Panc1 (cell line): ENCODE results near the gene LCORL. TPM values are rescaled to one million over a fixed set of nuclear protein-coding genes. Genes with fewer than 3 reads are reported as not detected.
A peak's percentile ranks its signal among the peaks of the same experiment; 100 is the strongest.

Source experiments
- ATAC-seq: fragments of 200-7000 bp; cut with Tn5 transposase; 2 replicates; pipeline ENCODE4 v1.9.1; 2020; ENCODE audit warnings: mild to moderate bottlenecking, moderate library complexity
- BruUV-seq: library from RNA; stranded (reverse); fragments of 400-500 nt; replicated peaks from 2 replicates; lab custom pipeline; 2021; lab: Mats Ljungman, UMichigan
- CTCF ChIA-PET: fragments of 300-600 bp; sonication (Branson Sonifier 250); formaldehyde crosslinking; loops from one replicate; lab custom pipeline; 2022; ENCODE audit warnings: antibody characterized with exemption; lab: Charles Lee
- POLR2A ChIA-PET: fragments of 300-600 bp; sonication (Branson Sonifier 250); formaldehyde crosslinking; loops from one replicate; lab custom pipeline; 2022; ENCODE audit warnings: antibody characterized with exemption; lab: Charles Lee
- DNase-seq: peaks from one replicate; pipeline ENCODE4 v3.0.0-alpha.2; 2010; ENCODE audit warnings: low read depth, low spot score
- H3K27ac ChIP-seq: 2 replicates; pipeline ENCODE4 v1.5.1; 2011; ENCODE audit warnings: mild to moderate bottlenecking, low read length, inconsistent platforms
- H3K27me3 ChIP-seq: fragments of 200-500 bp; sonication (Bioruptor generic); 2 replicates; pipeline ENCODE4 v1.6.0; 2014; ENCODE audit warnings: low read length, inconsistent platforms; ENCODE audit not compliant: control insufficient read depth, insufficient read depth
- H3K36me3 ChIP-seq: fragments of 200-500 bp; sonication (Bioruptor generic); 2 replicates; pipeline ENCODE4 v1.5.1; 2014; ENCODE audit warnings: inconsistent platforms, mild to moderate bottlenecking, low read length, moderate library complexity; ENCODE audit not compliant: control insufficient read depth, insufficient read depth
- H3K4me1 ChIP-seq: 2 replicates; pipeline ENCODE4 v1.5.1; 2011; ENCODE audit warnings: inconsistent platforms, mild to moderate bottlenecking, low read length, moderate library complexity; ENCODE audit not compliant: control insufficient read depth, insufficient read depth
- H3K4me3 ChIP-seq, 2 experiments: 2 replicates each; pipeline ENCODE4 v1.5.1; 2011 to 2012; ENCODE audit warnings: low read depth in 2 of 2, low read length in 2 of 2, mild to moderate bottlenecking in 2 of 2, inconsistent platforms in 1 of 2, moderate library complexity in 1 of 2
- H3K9me3 ChIP-seq: fragments of 200-500 bp; sonication (Bioruptor generic); 2 replicates; pipeline ENCODE4 v1.5.1; 2014; ENCODE audit warnings: low read depth, mild to moderate bottlenecking, inconsistent platforms, low read length, moderate library complexity; ENCODE audit not compliant: control insufficient read depth, insufficient read depth
- POLR2AphosphoS5 ChIP-seq: IDR thresholded peaks from 2 replicates; pipeline ENCODE4 v1.6.1; 2012; ENCODE audit warnings: mild to moderate bottlenecking, low read depth, low read length, moderate library complexity
- SIN3A ChIP-seq: IDR thresholded peaks from 2 replicates; pipeline ENCODE4 v1.6.1; 2012; ENCODE audit warnings: low read depth, mild to moderate bottlenecking, low read length, moderate library complexity, borderline replicate concordance; ENCODE audit not compliant: insufficient read depth
- TCF7L2 ChIP-seq: IDR thresholded peaks from 2 replicates; pipeline ENCODE4 v1.6.1; 2011; ENCODE audit warnings: mild to moderate bottlenecking, low read depth, low read length, inconsistent platforms
- in situ Hi-C: cut with HindIII; loops from 2 replicates; pipeline ENCODE4 v1.10.0; 2016; ENCODE audit warnings: low sequenced_read_pairs, low pct_unique_long_range_greater_than_20kb
- intact Hi-C: fragments of 100-400 bp; cut with micrococcal nuclease; formaldehyde crosslinking; loops from one replicate; pipeline ENCODE4 v1.10.0; 2022; ENCODE audit not compliant: unreplicated experiment
- total RNA-seq: library from RNA; stranded (reverse); gene quantifications from one replicate; pipeline ENCODE4 v1.2.1, GENCODE V29; 2021; ENCODE audit not compliant: unreplicated experiment
- TF ChIP-seq, protein P1 (sequence below): fragments of 450-650 bp; IDR thresholded peaks from 2 replicates; pipeline ENCODE4 v1.5.1; 2017; ENCODE audit warnings: mild to moderate bottlenecking
- TF ChIP-seq, protein P2 (sequence below), 2 experiments: IDR thresholded peaks; 2 replicates each; pipeline ENCODE4 v1.6.1; 2011 to 2012; ENCODE audit warnings: low read depth in 2 of 2, control low read depth in 1 of 2, low read length in 1 of 2, mild to moderate bottlenecking in 1 of 2, moderate library complexity in 1 of 2; ENCODE audit not compliant: insufficient read depth in 1 of 2

LCORL gene
- total RNA-seq, 1 experiment from 2014 or later: 17.5 TPM

DNA sequence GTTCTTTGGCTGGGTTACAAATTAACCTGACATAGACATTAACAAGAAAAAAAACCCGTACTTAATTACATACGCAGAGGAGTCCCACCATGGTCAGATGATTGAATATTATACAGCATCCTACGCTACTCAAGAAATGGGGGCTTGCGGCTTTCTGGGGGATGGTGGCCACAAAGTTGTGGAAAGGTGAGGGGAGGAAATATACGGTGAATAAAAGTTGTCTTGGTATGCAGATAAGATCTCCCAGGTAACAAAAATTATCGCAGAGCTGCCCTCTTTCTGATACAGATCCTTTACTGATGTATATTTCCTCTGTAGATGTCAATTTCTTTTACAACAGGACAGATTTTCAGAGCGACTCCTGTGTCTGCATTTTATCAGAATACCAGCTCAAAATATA, 211.9 kb downstream of the LCORL start:
- TF ChIP-seq POLR2AphosphoS5 (no peak), TCF7L2 (no peak), SIN3A (no peak)
- TF ChIP-seq, protein P1, sequence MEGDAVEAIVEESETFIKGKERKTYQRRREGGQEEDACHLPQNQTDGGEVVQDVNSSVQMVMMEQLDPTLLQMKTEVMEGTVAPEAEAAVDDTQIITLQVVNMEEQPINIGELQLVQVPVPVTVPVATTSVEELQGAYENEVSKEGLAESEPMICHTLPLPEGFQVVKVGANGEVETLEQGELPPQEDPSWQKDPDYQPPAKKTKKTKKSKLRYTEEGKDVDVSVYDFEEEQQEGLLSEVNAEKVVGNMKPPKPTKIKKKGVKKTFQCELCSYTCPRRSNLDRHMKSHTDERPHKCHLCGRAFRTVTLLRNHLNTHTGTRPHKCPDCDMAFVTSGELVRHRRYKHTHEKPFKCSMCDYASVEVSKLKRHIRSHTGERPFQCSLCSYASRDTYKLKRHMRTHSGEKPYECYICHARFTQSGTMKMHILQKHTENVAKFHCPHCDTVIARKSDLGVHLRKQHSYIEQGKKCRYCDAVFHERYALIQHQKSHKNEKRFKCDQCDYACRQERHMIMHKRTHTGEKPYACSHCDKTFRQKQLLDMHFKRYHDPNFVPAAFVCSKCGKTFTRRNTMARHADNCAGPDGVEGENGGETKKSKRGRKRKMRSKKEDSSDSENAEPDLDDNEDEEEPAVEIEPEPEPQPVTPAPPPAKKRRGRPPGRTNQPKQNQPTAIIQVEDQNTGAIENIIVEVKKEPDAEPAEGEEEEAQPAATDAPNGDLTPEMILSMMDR: no peak
- TF ChIP-seq, protein P2, sequence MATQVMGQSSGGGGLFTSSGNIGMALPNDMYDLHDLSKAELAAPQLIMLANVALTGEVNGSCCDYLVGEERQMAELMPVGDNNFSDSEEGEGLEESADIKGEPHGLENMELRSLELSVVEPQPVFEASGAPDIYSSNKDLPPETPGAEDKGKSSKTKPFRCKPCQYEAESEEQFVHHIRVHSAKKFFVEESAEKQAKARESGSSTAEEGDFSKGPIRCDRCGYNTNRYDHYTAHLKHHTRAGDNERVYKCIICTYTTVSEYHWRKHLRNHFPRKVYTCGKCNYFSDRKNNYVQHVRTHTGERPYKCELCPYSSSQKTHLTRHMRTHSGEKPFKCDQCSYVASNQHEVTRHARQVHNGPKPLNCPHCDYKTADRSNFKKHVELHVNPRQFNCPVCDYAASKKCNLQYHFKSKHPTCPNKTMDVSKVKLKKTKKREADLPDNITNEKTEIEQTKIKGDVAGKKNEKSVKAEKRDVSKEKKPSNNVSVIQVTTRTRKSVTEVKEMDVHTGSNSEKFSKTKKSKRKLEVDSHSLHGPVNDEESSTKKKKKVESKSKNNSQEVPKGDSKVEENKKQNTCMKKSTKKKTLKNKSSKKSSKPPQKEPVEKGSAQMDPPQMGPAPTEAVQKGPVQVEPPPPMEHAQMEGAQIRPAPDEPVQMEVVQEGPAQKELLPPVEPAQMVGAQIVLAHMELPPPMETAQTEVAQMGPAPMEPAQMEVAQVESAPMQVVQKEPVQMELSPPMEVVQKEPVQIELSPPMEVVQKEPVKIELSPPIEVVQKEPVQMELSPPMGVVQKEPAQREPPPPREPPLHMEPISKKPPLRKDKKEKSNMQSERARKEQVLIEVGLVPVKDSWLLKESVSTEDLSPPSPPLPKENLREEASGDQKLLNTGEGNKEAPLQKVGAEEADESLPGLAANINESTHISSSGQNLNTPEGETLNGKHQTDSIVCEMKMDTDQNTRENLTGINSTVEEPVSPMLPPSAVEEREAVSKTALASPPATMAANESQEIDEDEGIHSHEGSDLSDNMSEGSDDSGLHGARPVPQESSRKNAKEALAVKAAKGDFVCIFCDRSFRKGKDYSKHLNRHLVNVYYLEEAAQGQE (IDR thresholded peaks at IDR 0.05; ENCODE audit: insufficient read depth in 1 of 2, low read depth in 2 of 2, low read length in 1 of 2): no peak
- Histone ChIP-seq H3K27ac (peak overlapping the region; percentile 93), H3K36me3 (peaks cover 12% of the 10 kb centered on the region), H3K4me1 (peaks cover 8% of the 10 kb centered on the region), H3K9me3 (no peaks in the 10 kb centered on the region), H3K4me3 (peak overlapping the region; percentile 83 to 89), H3K27me3 (no peaks in the 10 kb centered on the region)
- DNase-seq (no peak), ATAC-seq (no peak)
- in situ Hi-C loops (no loop called here), intact Hi-C loops (loop anchor here (5.0 kb wide), 1 partner anchor 262 kb away; no protein-coding TSS in a partner anchor)
- ChIA-PET POLR2A (no interaction called here), CTCF (no interaction called here)
- no TSS peak for BruUV-seq

DNA sequence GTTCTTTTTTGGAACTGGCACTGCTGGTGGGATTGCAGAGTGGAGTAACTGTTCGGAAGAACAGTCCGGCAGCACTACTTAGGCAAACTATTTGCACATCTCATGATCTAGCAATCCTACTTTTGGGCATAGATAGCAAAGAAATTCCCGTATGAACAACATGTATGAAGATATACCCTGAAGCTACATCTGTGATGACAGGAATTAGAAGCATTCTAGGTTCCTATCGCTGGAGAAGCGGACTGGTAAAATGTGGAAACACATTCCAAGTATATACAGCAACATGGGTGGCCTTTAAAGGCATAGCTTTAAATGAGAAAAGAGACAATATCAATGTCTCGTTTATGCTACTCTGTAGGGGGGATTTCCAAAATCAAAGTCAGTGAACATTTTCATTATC, 214.1 kb downstream of the LCORL start:
- peaks cover 20% of the 10 kb centered on the region for H3K36me3 ChIP-seq
- in situ Hi-C loops (no loop called here), intact Hi-C loops (loop anchor here (5.0 kb wide), 1 partner anchor 260 kb away; no protein-coding TSS in a partner anchor)
- POLR2A ChIA-PET: no interaction called here
- ATAC-seq (no peak), DNase-seq (no peak)
- no peaks in the 10 kb centered on the region for H3K9me3 ChIP-seq
- peak overlapping the region; percentile 17; the same call in 1 of the 2 replicates for H3K27ac ChIP-seq
- CTCF ChIA-PET: interaction anchor here (0.5 kb wide), 1 partner anchor 20 kb away, joined by 10 read pairs; no protein-coding TSS in a partner anchor
- H3K4me1 ChIP-seq: peaks cover 8% of the 10 kb centered on the region
- H3K27me3 ChIP-seq: no peaks in the 10 kb centered on the region
- BruUV-seq: no TSS peak
- TF ChIP-seq, protein P1: no peak
- TF ChIP-seq, protein P2 (IDR thresholded peaks at IDR 0.05; ENCODE audit: insufficient read depth in 1 of 2, low read depth in 2 of 2, low read length in 1 of 2): no peak
- TF ChIP-seq SIN3A: no peak
- no peak for TF ChIP-seq POLR2AphosphoS5
- no peak for TF ChIP-seq TCF7L2
- no peak overlapping the region; a peak in 1 of 4 replicates for H3K4me3 ChIP-seq
